Mucosa of gallbladder (tissue), 1 donor: ENCODE results near the gene CALB2. TPM values are rescaled to one million over a fixed set of nuclear protein-coding genes. Genes with fewer than 3 reads are reported as not detected.

Experiments
- DNase-seq: peaks from one replicate; pipeline ENCODE4 v3.0.0-alpha.2; 2020; ENCODE audit warnings: low spot score
- total RNA-seq: library from RNA; stranded (reverse); gene quantifications from one replicate; pipeline ENCODE4 v1.2.1, GENCODE V29; 2021
- donor health status: DM: no; HTN: no; CAD: no.

The CALB2 gene
- total RNA-seq, 1 donor from 2014 or later, result 0.81 TPM

GRCh38 chr16:71387045-71387871, 28.7 kb downstream of the CALB2 start:
- no peak for DNase-seq

DNA sequence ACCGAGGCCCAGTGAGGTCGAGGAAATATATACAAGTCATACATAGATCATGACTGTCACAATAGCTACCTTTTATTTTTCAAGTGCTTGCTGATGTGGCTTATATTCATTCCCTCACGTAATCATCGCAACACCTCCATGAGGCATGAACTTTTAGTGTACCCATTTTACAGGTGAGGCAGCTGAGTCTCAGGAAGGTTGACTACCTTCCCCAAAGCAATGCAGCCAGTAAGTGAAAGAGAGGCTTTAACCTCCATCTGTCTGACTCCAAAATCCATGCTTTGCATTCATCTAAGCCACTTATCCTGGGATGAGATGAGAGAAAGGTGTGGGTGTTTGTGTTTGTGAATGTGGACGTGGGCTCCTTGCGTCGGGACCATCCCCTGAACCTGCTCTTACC, 30.8 kb downstream of the CALB2 start:
- DNase-seq, result no peak

GRCh38 chr16:71396594-71396993, 38.1 kb downstream of the CALB2 start:
- DNase-seq, result no peak

- no peak for DNase-seq
These were observed 41.5 kb downstream of the CALB2 start for GRCh38 chr16:71399801-71400563.

GRCh38 chr16:71402007-71402406, 43.5 kb downstream of the CALB2 start:
- DNase-seq, result no peak

DNA sequence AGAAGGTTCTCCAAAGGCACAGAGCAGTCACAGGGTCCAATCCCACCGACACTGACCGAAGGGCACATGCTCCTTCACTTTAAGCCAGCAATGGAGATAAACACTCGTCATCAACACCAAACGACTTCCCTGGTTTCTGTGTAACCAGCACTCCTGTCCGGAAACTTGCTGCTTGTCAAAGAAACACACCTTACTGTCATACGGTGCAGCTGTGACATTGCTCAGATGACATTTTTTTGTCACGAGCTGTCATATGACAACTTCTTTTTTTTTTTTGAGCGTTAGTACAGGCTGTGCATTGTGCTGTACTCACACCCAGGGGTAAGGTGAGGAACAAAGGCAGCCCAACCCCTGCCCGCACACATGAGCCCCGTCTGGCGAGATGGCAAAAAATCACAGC, 44.2 kb downstream of the CALB2 start:
- no peak for DNase-seq

DNA sequence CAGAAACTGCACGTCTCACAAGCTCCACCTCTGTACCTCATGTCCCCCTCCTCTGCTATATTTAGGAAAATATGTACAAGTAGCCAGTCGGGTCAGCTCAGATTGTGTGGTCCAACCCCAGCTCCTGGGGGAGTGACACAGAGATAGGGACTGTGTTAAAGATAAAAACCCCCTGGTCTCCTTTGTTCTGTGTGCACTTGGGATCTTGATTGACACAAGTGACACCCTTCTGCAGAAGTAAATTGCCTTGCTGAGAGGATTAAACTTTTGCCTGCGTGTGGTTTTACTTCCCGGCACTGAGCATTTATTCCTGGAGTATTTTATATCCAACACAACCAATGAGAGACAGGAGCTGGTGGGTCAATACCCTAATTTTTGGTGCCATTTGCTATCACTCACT, 45.8 kb downstream of the CALB2 start:
- DNase-seq, result no peak

GRCh38 chr16:71406316-71406715, 47.8 kb downstream of the CALB2 start:
- no peak for DNase-seq

- no peak for DNase-seq
These were observed 48.2 kb downstream of the CALB2 start for GRCh38 chr16:71406724-71407123.

DNA sequence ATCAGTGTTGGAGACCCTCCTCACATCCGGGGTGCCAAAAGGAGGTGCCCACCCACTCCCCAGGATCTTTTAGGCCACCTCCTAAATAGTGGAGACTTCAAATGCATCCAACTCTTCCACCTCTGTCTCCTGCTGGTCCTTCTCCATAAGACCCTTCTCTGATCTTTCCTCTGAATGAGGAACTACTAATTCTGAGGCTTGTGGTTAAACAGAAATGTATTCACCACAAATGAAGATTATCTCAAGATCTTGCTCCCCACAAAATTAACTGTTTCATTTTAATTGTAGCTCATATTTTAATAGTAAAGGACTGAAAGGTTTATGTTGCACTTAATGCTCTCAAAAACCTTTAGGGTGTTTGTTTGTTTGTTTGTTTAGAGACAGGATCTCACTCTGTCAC, 49.2 kb downstream of the CALB2 start:
- DNase-seq, result no peak

DNA sequence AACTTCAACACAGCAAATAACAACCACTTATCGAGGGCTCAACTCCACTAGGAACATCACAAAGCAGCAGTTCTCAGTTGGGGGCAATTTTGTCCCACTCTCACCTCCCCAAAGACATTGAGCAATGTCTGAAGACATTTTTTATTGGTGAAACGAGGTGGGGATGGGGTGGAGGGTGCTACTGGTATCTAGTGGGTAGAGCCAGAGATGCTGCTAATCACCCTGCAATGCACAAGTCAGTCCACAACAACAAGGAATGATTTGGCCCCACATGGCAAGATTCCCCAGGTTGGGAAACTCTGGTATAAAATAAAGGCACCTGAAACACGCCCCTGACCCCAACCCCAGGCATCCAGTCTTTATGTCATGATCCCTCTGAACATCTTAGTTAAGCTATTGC, 50.0 kb downstream of the CALB2 start:
- no peak for DNase-seq

- DNase-seq, result no peak
These were observed 50.7 kb downstream of the CALB2 start for GRCh38 chr16:71409011-71409775.

GRCh38 chr16:71410146-71410545, 51.6 kb downstream of the CALB2 start:
- DNase-seq, result no peak

GRCh38 chr16:71412270-71413160, 54.0 kb downstream of the CALB2 start:
- DNase-seq, result peak; percentile 77

GRCh38 chr16:71413341-71413740, 54.8 kb downstream of the CALB2 start:
- DNase-seq, result no peak

DNA sequence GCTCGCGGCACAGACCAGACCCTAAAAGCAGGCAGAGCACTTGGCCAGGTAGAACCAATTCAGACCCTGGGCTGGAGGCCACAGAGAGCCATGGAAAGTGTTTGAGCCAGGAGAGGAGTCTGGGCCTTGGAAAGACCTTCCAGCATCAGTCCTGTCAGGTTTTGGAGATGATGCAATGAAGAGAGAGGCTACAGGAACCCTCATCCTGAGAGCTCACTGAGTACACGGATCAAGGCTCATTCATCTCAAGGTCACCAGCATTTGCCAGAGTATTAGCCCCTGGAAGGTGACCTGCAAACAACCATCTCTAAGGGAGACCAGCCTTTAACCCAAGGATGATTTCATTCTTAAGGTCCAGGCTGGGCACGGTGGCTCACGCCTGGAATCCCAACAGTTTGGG, 55.5 kb downstream of the CALB2 start:
- no peak for DNase-seq

DNA sequence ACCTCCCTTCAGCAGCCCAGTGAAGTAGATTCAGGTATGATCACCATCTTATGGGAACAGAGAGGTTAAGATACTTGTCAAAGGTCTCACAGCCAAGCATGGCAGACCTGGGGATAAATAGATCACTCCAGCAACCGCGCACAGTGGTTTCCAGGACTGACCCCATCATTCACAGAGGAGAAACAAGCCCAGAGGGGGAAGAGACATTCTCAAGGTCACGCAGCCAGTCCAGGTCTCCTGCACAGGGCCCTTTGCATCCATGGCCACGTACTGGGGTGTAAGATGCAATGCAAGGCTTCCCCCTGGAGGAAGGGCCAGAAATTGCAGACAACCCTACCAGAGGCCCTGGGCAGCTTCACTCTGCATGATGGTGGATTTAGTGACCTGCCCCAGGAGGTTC, 63.4 kb downstream of the CALB2 start:
- DNase-seq, result no peak

GRCh38 chr16:71423016-71423415, 64.5 kb downstream of the CALB2 start:
- DNase-seq, result no peak

DNA sequence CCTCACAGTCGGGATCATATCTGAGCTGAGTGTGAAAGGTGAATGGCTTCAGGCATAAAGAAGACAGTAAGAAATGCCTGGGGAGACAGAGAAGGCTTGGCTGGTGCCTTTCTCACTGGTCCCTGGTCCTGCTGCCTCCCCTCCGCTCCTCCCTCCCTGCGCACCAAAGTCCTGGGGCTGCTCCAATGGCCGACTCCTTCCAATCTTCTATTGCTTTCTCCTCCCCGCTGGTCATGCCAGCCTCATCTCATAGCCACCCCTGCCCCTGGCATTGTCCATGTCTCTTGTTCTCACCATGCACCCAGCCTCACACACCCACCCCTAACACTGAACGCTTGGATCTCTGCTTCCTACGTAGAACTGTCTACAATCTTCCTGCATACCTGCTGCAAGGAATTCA, 65.3 kb downstream of the CALB2 start:
- no peak for DNase-seq

GRCh38 chr16:71424626-71425025, 66.1 kb downstream of the CALB2 start:
- DNase-seq, result no peak

- no peak for DNase-seq
These were observed 67.2 kb downstream of the CALB2 start for GRCh38 chr16:71425746-71426068.
